GM21717 (cell line): Measurements from ENCODE around the gene ATAD3C.
"Not testable (repeated sequence)": the region's sequence is repeated elsewhere in the genome, so short reads cannot be mapped to it uniquely, and the experiment has no call there.

ENCODE experiments used
- ATAC-seq: cut with Tn5 transposase; IDR thresholded peaks from one replicate; pipeline ENCODE4 v1.9.1; 2021; ENCODE audit warnings: mild to moderate bottlenecking, moderate library complexity; ENCODE audit not compliant: unreplicated experiment

The ATAD3C gene

GRCh38 chr1:1418464-1419362, 30.8 kb upstream of the ATAD3C start:
- ATAC-seq: no peak

- ATAC-seq: no peak
Measured at GRCh38 chr1:1419363-1419812, 30.1 kb upstream of the ATAD3C start.

DNA sequence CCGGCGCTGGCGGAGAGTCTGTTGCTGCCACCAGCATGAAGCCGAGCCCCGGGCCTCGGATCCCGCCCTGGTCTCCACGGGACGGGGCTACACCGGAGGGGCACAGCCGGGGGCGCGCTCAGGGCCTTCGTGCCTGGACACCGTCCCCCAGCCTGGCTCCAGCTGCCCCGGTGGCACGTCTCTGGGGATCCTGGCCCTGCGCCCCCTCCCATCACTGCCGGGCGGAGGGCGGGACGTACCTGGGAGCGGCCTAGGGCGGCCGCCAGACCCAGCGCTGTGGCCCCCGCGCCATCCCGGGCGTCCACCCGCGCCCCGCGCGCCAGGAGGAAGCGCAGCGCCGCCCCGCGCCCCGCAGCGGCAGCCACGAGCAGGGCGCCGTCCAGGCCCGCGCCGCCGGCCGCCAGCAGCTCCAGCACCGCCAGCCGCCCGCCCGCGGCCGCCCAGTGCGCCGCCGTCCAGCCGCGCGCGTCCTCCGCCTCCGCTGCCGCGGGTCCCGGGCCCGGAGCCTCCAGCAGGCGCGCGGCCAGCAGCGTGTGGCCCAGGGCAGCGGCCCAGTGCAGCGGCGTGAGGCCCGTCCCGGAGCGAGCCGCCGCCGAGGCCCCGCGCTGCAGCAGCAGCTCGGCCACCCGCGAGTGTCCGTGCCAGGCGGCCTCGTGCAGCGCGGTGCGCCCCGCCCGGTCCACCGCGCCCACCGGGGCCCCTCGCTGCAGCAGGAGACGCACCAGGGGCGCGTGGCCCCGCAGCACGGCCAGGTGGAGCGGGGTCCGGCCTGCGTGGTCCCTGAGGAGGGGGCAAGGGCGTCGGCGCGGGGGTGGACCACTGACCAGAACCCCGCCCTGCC, 29.5 kb upstream of the ATAD3C start:
- no peak for ATAC-seq

GRCh38 chr1:1420654-1421141, 28.8 kb upstream of the ATAD3C start:
- no peak for ATAC-seq

DNA sequence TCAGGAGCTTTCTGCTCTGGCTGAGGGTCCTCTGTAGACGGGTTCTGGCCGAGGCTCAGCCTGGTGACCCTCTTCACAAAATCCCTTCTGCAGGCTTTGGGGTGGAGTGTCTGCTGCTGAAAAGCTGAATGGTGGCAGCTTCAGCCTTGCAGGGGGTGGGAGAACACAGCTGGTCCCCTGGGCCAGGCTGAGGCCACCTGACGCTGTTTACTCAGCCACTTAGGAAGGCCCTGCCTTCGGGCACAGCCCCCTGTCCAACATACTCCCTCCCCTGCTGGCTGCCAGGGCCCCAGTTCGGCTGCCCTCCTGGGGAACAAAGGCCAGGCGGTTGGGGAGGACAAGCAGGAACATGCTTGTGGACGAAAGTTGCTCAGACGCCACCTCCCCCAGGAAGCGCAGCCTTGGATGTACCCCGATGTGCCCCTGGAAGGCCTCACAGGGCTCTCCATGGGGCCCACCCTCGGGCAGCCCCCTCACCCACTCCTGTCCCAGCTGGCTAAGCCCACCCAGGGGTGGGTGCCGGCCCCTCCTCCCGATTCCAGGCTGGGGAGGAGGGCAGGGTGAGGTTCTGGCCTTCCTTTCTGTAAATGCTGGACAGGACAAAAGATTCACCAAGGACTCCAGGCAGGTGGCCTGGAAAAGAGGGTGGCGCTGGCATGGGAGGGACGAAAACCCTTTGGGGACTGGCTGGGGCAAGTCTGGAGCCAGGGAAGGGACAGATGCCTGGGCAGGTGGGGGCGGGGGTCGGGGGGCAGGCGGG, 28.2 kb upstream of the ATAD3C start, which contains the start of gene ANKRD65:
Gene ANKRD65 (minus strand): TSS at position 130 of the 760 bp plus-strand sequence. CDS start 271 bp downstream, outside the sequence.
- ATAC-seq: no peak

GRCh38 chr1:1421907-1422464, 27.5 kb upstream of the ATAD3C start:
- ATAC-seq: no peak

DNA sequence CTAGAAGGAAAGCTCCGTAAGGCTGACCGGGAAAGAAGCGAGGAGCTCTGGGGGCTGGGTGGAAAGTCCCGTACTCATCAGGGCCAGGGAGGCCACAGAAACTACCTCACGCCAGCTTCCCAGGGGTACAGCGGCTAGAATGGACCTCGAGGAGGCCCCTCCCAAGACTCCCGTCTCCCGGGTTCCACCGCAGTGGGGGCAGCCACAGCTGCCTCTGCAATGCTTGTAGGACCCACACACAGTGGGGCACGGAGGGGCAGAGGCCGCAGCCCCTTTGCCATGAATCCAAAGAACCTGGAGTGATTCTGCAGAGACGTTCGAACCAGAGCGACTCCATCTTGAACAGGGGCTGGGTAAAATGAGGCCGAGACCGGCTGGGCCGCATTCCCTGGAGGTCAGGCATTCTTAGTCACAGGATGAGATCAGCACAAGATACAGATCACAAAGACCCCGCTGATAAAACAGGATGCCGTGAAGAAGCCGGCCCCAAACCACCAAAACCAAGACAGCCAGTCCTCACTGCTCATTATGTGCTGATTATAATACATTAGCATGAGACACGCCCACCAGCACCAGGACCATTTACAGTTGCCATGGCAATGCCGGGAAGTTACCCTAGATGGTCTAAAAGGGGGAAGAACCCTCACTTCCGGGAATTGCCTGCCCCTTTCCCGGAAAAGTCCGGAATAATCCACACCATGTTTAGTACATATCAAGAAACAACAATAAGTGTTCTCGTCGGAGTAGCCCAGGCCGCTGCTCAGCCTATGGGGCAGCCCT, 26.8 kb upstream of the ATAD3C start:
- ATAC-seq: no peak

DNA sequence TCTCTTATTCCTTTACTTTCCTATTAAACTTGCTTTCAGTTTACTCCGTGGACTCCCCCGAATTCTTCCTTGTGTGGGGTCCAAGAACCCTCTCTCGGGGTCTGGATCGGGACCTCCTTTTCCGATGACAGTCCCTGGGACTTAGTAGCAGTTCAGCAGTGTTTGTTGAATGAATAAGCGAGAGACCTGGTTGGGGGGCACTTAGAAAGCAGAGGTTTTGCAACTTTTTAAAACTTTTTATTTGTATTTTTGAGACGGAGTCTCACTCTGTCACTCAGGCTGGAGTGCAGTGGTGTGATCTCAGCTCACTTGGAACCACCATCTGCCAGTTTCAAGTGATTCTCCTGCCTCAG, 26.3 kb upstream of the ATAD3C start:
- no peak for ATAC-seq

DNA sequence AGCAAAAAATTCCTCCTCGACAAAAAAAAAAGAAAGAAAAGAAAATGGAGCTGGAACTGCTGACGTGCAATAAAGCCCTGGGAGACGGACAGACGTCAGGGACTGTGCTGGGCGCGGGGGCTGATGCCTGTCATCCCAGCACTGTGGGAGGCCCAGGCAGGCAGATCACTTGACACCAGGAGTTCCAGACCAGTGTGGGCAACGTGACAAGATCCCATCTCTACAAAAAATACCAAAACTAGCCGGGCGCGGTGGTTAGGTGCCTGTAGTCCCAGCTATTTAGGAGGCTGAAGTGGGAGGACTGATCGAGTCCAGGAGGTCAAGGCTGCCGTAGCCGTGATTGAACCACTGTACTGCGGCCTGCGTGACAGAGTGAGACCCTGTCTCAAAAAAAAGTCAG, 24.8 kb upstream of the ATAD3C start:
- ATAC-seq: no peak

- ATAC-seq: no peak
Measured at GRCh38 chr1:1425426-1425752, 24.1 kb upstream of the ATAD3C start.

- no peak for ATAC-seq
Measured at GRCh38 chr1:1425753-1426495, 23.6 kb upstream of the ATAD3C start.

DNA sequence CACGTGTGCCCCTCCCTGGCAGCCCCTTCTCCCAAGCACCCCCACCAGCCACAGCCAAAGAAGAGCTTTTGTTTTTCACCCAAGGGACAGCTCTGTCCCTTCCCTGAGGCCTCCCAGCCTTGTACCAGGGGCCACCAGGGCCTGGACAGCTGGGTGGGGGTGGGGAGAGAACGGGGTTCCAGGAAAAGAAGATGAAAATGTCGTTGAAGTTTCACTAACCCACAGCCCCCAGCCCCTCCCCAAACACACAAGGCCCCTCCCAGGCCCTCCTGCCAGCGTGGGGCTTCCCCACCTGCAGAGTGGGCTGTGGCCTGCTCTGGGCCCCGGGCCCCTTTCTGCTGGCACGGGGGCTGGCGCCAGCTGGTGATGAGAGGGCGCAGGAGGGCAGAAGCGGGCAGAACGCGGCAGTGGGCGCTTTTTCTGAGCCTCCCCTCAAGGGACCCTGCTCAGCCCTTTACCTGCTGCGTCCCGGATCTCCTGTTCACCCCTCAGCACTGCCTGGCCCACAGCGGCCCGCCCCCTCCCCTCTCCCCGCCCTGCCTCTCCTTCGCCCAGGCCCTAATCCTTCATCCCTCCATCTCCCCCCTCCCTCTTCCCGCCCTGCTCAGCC, 22.9 kb upstream of the ATAD3C start:
- ATAC-seq: no peak

DNA sequence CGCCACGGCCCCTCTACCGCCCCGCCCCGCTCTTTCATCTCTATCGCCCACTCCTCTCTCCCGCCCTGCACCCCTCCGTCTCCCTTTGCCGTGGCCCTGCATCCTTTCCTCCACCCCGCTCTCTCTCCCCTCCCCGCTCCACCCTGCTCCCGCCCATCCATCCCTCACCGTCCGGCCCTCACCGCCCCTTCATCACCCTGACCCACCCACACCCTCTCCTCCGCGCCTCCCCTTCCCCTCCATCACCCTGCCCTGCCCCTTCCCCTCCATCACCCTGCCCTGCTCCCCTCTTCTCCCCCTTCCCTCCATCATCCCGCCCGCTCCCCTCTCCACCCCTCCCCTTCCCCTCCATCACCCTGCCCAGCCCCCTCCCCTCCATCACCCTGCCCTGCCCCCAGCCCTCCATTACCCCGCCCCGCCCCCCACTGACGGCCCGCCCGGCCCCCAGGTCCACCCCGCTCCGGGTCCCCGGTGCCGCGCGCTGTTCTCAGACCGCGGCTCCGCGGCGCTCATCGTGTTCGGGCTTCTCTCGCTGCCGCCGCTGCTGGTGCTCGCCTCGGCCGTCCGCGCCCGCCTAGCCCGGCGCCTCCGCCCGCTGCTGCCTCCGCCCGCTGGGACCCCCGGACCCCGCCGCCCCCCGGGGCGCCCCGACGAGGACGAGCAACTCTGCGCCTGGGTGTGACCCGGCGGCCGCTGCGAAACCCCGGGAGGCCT, 22.2 kb upstream of the ATAD3C start:
- no peak for ATAC-seq

GRCh38 chr1:1427820-1428148, 21.7 kb upstream of the ATAD3C start:
- ATAC-seq: no peak

DNA sequence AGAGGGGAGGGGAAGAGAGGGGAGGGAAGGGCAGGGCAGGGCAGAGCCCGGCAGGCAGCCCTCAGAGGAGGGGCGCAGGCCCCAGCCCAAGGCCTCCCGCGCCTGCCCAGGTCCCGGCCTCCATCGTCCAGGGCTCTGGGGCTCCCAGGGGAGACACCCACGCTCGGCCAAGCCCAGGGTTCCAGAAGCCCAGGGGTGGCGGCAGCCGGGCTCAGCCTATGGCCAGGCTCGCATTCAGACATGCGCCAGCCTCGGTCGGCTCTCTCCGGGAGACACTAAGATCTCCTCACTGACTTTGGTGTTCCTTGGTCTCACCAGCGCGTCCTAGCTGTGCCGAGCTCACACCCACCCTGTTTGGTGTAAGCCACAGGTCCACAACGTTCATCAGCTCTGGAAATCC, 21.3 kb upstream of the ATAD3C start:
- no peak for ATAC-seq

DNA sequence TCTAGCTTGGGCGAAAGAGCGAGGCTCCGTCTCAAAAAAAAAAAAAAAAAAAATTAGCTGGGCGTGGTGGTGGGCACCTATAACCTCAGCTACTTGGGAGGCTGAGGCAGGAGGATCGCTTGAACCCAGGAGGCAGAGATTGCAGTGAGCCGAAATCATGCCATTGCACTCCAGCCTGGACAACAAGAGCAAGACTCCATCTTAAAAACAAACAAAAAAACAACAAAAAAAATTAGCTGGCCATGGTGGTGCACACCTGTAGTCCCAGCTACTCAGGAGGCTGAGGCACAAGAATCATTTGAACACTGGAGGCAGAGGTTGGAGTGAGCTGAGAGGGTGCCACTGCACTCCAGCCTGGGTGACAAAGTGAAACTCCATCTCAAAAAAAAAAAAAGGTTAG, 20.5 kb upstream of the ATAD3C start:
- not testable (repeated sequence) for ATAC-seq

DNA sequence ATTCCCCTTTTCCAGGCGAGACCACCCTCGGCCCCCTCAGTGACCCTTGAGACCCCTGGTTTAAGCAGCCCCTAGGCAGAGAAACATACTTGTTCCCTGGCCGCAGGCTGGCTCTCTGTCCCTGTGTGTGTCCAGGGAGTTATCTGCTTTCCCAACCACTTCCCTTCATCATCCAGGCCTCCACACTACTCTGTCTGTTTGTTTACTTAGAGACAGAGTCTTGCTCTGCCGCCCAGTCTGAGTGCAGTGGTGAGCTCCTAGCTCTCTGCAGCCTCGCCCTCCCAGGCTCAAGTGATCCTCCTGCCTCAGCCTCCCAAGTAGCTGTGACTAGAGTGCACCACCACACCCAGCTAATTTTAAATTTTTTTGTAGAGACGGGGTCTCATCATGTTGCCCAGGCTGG, 19.8 kb upstream of the ATAD3C start:
- no peak for ATAC-seq
